Esophagus muscularis mucosa (tissue), 3 donors: Measurements from ENCODE around the gene PTPA.
A peak's percentile ranks its signal among the peaks of the same experiment; 100 is the strongest.

Experiments used
- POLR2A ChIP-seq: fragments of 450-650 bp; IDR thresholded peaks from one replicate; pipeline ENCODE4 v1.6.1; 2017; ENCODE audit warnings: antibody characterized with exemption, moderate library complexity, mild to moderate bottlenecking, low read depth
- POLR2AphosphoS5 ChIP-seq, 2 donors: sonication (generic); formaldehyde crosslinking; IDR thresholded peaks; one replicate each; pipeline ENCODE4 v1.6.1; 2017; ENCODE audit warnings: antibody characterized with exemption in 2 of 2
- TF ChIP-seq, protein P1 (sequence below), 3 experiments: fragments of 200-600 bp in 2 of 3; fragments of 450-650 bp in 1 of 3; sonication (generic) in 2 of 3; IDR thresholded peaks; one replicate each; pipeline ENCODE4 v1.5.1; 2017 to 2019; ENCODE audit warnings: antibody characterized with exemption in 3 of 3, mild to moderate bottlenecking in 2 of 3, moderate library complexity in 1 of 3

GRCh38 chr9:129080601-129081387, 30.4 kb upstream of the PTPA start, which contains the start of gene DOLPP1:
- TF ChIP-seq, protein P1, sequence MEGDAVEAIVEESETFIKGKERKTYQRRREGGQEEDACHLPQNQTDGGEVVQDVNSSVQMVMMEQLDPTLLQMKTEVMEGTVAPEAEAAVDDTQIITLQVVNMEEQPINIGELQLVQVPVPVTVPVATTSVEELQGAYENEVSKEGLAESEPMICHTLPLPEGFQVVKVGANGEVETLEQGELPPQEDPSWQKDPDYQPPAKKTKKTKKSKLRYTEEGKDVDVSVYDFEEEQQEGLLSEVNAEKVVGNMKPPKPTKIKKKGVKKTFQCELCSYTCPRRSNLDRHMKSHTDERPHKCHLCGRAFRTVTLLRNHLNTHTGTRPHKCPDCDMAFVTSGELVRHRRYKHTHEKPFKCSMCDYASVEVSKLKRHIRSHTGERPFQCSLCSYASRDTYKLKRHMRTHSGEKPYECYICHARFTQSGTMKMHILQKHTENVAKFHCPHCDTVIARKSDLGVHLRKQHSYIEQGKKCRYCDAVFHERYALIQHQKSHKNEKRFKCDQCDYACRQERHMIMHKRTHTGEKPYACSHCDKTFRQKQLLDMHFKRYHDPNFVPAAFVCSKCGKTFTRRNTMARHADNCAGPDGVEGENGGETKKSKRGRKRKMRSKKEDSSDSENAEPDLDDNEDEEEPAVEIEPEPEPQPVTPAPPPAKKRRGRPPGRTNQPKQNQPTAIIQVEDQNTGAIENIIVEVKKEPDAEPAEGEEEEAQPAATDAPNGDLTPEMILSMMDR (IDR thresholded peaks at IDR 0.05), result peak in 1 of 3 experiments; percentile 43
- peak; percentile 44 for TF ChIP-seq POLR2A
- TF ChIP-seq POLR2AphosphoS5 (IDR thresholded peaks at IDR 0.05), result peak in 1 of 2 donors; percentile 80
